ENCODE results near the gene CYP39A1.

DNA sequence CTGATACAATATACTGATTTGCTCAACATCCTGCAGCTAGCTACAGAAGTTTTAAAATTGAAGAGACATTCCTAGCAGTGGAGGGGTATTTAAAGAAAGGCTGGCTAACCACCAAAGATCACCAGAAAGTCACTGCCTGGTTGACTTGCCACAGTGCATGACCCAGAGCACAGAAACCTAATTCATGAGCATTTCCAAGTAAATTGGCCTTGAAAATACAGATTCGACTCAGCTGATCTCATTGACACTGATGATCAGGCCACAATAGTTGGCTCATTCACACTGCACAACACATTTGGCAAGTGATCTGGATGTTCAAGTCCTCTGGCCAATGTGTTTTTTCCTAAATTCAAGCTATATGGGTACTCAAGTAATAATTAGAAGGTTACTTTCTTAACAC, 21.8 kb upstream of the CYP39A1 start:
- TF ChIP-seq, protein P1, sequence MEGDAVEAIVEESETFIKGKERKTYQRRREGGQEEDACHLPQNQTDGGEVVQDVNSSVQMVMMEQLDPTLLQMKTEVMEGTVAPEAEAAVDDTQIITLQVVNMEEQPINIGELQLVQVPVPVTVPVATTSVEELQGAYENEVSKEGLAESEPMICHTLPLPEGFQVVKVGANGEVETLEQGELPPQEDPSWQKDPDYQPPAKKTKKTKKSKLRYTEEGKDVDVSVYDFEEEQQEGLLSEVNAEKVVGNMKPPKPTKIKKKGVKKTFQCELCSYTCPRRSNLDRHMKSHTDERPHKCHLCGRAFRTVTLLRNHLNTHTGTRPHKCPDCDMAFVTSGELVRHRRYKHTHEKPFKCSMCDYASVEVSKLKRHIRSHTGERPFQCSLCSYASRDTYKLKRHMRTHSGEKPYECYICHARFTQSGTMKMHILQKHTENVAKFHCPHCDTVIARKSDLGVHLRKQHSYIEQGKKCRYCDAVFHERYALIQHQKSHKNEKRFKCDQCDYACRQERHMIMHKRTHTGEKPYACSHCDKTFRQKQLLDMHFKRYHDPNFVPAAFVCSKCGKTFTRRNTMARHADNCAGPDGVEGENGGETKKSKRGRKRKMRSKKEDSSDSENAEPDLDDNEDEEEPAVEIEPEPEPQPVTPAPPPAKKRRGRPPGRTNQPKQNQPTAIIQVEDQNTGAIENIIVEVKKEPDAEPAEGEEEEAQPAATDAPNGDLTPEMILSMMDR (IDR thresholded peaks at IDR 0.05) = no peak
- no peak for TF ChIP-seq POLR2A (IDR thresholded peaks at IDR 0.05)
